GM18870 (cell line): ENCODE data around the gene CCDC200.
"Not testable (repeated sequence)": the region's sequence is repeated elsewhere in the genome, so short reads cannot be mapped to it uniquely, and the experiment has no call there.

Experiments
- ATAC-seq: cut with Tn5 transposase; IDR thresholded peaks from one replicate; pipeline ENCODE4 v1.9.1; 2021; ENCODE audit warnings: moderate library complexity; ENCODE audit not compliant: unreplicated experiment

Gene CCDC200

GRCh38 chr17:43228020-43228782 is at the start of gene CCDC200:
CCDC200 (minus strand) TSS chr17:43228623; CDS start chr17:43228554, 69 bp downstream.
- ATAC-seq = not testable (repeated sequence)

GRCh38 chr17:43272914-43273313 is 44.5 kb upstream of the CCDC200 start:
- not testable (repeated sequence) for ATAC-seq

GRCh38 chr17:43272483-43272882 is 44.1 kb upstream of the CCDC200 start:
- ATAC-seq = not testable (repeated sequence)

GRCh38 chr17:43270552-43271504 is 42.4 kb upstream of the CCDC200 start:
- ATAC-seq = not testable (repeated sequence)

- not testable (repeated sequence) for ATAC-seq
Observed at GRCh38 chr17:43246456-43246855, 18.0 kb upstream of the CCDC200 start.

GRCh38 chr17:43240596-43241352 is 12.4 kb upstream of the CCDC200 start:
- not testable (repeated sequence) for ATAC-seq

GRCh38 chr17:43239597-43239996 is 11.2 kb upstream of the CCDC200 start:
- not testable (repeated sequence) for ATAC-seq

- ATAC-seq = not testable (repeated sequence)
Observed at GRCh38 chr17:43233877-43234276, 5.5 kb upstream of the CCDC200 start, which contains the start of gene RNU2-1. RNU2-1 (minus strand) TSS chr17:43233977.

GRCh38 chr17:43233263-43233662 is 4.8 kb upstream of the CCDC200 start:
- ATAC-seq = not testable (repeated sequence)

GRCh38 chr17:43232021-43232699 is 3.7 kb upstream of the CCDC200 start:
- ATAC-seq = not testable (repeated sequence)

GRCh38 chr17:43231205-43232020 is 3.0 kb upstream of the CCDC200 start:
- ATAC-seq = not testable (repeated sequence)

- no peak for ATAC-seq
Observed at GRCh38 chr17:43226393-43226792, 2.0 kb downstream of the CCDC200 start.

GRCh38 chr17:43224146-43224705 is 4.2 kb downstream of the CCDC200 start:
- ATAC-seq = no peak

- ATAC-seq = no peak
Observed at GRCh38 chr17:43220511-43221125, 7.8 kb downstream of the CCDC200 start.

GRCh38 chr17:43219746-43220380 is 8.6 kb downstream of the CCDC200 start:
- ATAC-seq = no peak

GRCh38 chr17:43219001-43219400 is 9.4 kb downstream of the CCDC200 start:
- no peak for ATAC-seq

GRCh38 chr17:43217614-43218087 is 10.8 kb downstream of the CCDC200 start:
- ATAC-seq = no peak
